ENCODE results near the gene TANGO2.

Gene TANGO2

DNA sequence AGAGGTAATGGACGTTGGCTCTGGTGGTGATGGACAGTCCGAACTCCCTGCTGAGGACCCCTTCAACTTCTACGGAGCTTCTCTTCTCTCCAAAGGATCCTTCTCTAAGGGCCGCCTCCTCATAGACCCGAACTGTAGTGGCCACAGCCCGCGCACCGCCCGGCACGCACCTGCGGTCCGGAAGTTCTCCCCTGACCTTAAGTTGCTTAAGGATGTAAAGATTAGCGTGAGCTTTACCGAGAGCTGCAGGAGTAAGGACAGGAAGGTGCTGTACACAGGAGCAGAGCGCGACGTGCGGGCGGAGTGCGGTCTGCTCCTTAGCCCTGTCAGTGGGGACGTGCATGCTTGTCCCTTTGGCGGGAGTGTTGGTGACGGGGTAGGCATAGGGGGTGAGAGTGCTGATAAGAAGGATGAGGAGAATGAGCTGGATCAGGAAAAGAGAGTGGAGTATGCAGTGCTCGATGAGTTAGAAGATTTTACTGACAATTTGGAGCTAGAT is 65.2 kb downstream of the TANGO2 start:
- DNase-seq (ENCODE audit: low read depth): no peak

DNA sequence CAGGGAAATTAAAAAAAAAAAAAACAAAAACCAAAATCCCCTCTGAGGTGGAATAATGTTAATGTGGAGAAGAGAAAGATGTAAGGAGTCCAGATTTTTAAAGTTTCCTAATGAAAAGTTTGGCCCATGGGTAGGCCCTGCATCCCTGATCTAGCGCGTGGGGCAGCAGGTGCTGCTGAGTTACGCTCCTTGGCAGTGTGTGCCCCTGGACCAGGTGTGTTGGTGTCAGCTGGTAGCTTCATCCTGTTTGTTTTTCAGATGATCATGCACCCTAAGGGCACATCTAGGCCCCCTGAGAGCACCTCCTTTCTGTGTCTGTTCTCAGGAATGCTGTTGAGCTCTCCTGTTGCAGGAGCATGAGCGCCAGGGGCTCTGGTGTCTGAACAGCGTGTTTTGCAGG is 65.9 kb downstream of the TANGO2 start:
- DNase-seq (ENCODE audit: low read depth): no peak

GRCh38 chr22:20087319-20088262 is 66.7 kb downstream of the TANGO2 start:
- no peak for DNase-seq (ENCODE audit: low read depth)

- DNase-seq (ENCODE audit: low read depth): no peak
These were observed 67.3 kb downstream of the TANGO2 start for GRCh38 chr22:20088263-20088648.

GRCh38 chr22:20089226-20089976 is 68.5 kb downstream of the TANGO2 start:
- no peak for DNase-seq (ENCODE audit: low read depth)

GRCh38 chr22:20089977-20090729 is 69.2 kb downstream of the TANGO2 start:
- peak; percentile 47 for DNase-seq (ENCODE audit: low read depth)

DNA sequence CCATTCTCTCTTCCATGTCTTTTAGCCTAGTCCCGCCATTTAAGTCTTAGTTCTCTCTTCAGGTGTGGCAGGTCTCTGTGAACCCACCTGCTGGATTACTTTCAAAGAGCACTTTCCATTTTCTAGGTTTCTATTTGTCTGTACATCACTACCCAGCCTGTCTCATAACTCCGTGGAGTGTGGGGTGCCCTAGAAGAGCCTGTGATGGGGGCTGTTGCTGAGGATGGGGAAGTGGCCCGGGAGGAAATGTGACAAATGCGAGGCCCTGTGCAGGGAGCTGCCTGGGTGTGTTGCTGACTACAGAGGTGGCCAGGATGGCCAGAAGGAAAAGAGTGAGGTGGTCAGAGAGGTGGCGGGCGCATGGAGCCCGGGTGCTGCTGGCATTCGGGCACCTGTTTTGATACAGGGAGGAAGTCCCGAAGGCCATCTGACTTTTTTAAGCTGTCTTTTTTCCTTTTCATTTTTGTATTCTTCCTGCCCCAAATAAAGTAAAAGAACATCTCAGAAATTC is 69.9 kb downstream of the TANGO2 start:
- no peak for DNase-seq (ENCODE audit: low read depth)

DNA sequence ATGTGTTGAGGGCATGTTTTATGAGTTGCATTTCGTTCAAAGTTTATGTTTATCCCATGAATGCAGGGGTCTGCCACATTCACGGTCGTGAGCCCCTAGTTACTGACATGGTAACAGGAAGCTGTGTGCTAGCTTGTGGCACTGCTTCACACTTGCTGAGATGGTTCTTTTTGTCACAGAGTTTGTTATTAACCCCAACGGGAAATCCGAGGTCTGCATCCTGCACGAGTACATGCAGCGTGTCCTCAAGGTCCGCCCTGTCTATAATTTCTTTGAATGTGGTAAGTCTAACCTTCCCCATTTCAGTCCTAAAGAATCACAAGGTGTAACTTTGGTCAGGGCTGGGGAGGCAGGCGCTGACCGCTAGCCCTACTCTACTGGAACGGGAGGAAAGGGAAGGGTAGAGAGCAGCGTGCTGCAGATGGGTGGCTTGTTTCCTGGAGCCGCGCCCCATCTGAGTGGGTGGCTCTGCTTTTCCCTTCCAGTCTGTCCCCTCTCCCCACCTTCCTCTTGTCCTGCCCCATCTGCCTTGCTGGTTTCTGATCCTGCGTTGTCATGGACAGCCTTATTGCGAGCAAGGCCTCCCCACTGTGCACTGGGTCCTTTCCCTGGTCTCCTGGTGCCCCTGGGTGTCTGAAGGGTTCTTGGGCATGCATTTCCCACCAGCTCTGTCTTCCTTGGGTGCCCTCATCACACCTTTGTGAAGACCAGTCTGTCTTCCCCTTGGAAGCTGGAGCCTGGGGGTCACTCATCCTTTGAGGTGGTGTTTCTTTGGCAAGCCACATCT is 71.0 kb downstream of the TANGO2 start:
- DNase-seq (ENCODE audit: low read depth): no peak

DNA sequence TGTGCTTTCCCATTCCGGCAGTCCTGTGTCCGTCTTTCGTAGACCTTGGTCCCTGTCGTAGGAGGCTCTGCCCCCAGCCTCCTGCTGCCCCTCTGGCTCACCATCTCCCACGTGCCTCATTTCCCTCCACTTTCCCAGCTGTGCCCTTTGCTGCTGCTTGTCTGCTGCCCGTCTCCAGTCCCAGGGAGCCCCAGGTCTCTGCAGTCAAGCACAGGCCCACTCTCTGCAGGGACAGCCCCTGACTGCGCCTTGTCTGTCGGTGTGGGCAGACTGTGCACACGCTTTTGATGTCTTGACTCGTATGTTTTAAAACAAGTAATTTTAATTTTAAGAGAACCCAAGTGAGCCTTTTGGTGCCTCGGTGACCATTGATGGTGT is 71.6 kb downstream of the TANGO2 start:
- no peak for DNase-seq (ENCODE audit: low read depth)

GRCh38 chr22:20093418-20094196 is 72.7 kb downstream of the TANGO2 start:
- DNase-seq (ENCODE audit: low read depth): no peak

DNA sequence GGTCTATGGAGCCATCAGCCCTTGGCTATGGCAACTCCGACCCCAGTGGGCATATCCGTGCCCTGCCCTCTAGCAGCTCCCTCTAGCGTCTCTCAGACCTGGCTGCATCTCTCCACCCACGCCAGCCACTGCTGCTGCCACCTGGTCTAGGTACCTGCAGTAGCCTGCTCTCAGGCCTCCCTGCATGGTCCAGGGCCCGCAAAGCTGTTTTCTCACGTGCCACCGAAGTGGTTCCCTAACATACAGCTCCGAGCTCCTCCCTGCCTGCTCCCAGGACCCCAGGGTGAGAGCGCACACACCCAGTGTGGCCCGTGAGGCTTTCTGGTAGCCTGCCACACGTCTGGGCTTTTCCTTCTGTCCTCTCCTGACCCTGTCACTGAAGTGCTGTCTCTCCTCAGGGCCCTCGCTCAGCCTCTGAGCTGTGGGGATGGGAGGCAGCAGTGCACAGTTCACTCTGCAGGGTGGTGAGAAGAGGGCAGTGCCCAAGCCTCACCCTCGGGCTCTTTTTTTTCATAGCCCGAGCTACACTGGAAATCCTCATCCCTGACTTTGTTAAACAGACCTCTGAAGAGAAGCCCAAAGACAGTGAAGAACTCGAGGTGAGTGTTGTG is 73.4 kb downstream of the TANGO2 start:
- DNase-seq (ENCODE audit: low read depth): no peak

DNA sequence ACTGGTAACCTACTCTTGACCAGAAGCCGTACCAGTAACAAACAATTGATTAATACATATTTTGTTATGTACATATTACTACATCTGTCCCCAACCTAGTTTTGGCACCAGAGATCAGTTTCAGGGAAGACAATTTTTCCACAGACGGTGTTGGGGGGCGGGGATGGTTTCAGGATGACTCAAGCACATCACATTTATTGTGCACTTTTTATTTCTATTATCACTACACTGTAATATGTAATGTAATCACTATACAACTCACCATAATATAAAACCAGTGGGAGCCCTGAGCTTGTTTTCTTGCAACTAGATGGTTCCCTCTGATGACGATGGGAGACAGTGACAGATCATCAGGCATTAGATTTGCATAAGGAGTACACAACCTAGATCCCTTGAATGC is 74.6 kb downstream of the TANGO2 start:
- no peak for DNase-seq (ENCODE audit: low read depth)

DNA sequence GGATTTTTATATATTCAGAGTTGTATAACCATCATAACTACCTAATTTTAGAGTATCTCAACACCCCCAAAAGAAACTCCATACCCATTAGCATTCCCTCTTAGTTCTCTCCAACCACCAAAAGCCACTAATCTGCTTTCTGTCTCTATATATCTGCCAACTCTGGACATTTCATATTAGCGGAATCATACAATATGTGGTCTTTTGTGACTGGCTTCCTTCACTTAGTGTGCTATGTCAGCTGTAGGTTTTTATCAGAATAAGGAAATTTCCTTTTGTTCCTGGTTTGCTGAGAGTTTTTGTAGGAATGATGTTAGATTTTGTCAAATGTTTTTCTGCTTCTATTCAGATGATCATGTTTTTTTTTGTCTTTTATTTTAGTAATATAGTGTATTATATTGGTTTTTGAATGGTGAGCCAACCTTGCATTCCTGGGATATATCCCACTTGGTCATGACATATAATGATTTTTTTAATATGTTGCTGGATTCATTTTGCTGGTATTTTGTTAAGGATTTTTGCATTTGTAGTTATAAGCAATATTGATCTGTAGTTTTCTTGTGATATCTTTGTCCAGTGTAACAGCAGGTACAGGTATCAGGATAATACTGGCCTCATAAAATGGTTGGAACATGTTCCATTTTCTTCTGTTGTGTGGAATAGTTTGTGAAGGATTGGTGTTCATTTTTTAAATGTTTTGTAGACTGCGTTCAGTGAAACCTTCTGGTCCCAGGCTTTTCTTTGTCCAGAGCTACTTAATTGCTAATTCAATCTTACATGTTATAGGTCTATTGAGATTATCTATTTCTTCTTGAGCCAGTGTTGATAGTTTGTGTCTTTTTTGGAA is 75.9 kb downstream of the TANGO2 start:
- DNase-seq (ENCODE audit: low read depth): no peak

DNA sequence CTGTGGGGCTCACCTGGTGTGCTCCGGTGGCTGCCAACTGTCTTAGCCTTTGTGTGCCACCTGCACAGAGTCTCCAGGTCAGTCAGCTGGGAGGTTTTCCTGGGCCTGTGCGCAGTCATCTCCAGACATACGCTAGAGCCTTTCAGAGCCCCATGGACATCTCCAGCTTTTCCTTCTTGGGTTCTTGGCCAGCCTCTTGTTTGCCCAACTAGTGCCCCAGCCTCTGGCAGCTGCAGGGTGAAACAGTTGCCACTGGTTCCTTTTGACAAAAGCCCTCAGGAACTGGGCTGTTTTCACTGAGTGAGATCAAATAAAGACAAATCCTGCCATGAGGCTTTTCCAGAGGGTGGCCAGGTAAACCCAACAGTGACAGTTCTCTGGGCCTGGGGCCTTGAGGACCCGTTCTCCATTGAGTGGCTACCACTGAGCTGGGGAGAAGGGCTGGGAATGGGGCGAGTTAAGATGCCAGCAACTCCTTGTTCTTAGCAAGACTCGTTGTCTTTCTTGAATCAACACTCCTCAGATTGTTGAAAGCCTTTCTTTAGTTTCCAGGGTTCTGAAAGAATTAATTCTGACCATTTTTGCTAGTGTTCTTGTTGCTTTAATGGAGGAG is 78.3 kb downstream of the TANGO2 start:
- no peak for DNase-seq (ENCODE audit: low read depth)

DNA sequence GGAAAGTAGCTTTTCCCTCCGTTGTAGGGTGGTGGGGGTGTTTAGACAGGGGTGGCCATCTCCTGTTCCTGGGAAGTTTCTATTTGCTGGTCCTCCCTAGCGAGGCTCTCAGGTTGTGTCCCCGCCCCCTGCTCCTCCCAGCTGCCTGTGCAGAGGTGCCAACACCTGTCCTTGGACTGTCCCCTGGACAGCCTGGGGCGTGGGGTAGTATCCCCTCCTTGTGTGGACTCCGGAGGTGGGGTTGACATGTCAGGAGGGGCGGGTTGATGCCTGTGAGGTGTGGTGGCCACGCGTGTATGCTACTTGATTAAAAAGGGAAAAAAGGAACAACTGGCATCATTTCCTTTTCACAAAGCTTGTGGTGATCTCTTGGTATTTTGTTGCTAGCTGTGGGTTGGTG is 80.7 kb downstream of the TANGO2 start:
- DNase-seq (ENCODE audit: low read depth): no peak

DNA sequence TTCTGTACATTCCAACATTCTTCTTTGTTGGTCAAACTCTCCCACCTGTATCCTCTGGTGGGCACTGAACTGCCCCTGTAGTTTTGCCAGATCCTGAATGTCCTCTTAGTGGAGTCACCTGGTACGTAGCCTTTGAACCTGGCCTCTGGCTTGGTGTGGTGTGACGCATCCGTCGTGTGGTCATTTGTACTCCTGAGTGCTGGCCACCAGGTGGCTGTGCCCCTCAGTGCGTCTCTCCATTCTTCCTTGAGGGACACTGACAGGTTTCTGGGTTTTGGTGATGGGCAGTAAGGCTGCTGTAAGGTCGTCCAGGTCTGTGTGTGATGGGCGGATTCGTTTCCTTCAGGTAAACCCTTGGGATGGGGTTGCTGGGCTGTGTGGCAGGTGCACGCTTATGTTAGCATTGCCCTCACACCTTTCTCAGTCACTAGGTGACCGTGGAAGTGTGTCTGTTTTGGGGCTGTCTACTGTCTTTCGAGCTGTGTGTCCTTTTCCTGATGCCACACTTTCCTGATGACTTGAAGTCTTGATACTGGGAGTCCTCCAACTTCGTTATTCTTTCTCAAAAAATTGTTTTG is 81.4 kb downstream of the TANGO2 start:
- DNase-seq (ENCODE audit: low read depth): no peak

- DNase-seq (ENCODE audit: low read depth): no peak
These were observed 84.7 kb downstream of the TANGO2 start for GRCh38 chr22:20105456-20106204.
